MCF 10A (cell line): ENCODE measurements around the gene MBLAC1. TPM values are rescaled to one million over a fixed set of nuclear protein-coding genes. Genes with fewer than 3 reads are reported as not detected.

Experiments
- BruUV-seq: library from RNA; stranded (reverse); fragments of 400-500 nt; replicated peaks from 2 replicates; lab custom pipeline; 2021; lab: Mats Ljungman, UMichigan
- CTCF ChIA-PET: fragments of 300-600 bp; sonication (Branson Sonifier 250); formaldehyde crosslinking; extraction: SDS; loops from one replicate; lab custom pipeline; 2021; ENCODE audit warnings: antibody characterized with exemption, inconsistent platforms; lab: Yijun Ruan, JAX
- POLR2A ChIA-PET: fragments of 300-600, 350-650 bp; sonication (Branson Sonifier 250); formaldehyde crosslinking; extraction: SDS; loops from one replicate; lab custom pipeline; 2020; ENCODE audit warnings: antibody characterized with exemption, inconsistent platforms; lab: Yijun Ruan, JAX
- DNase-seq: peaks from one replicate; pipeline ENCODE4 v3.0.0-alpha.2; 2018; ENCODE audit not compliant: unreplicated experiment
- H3K27ac Mint-ChIP-seq: one replicate; pipeline ENCODE4 v1.8.0; 2022; ENCODE audit warnings: mild to moderate bottlenecking, low read depth, mixed read lengths; ENCODE audit not compliant: unreplicated experiment
- H3K27me3 Mint-ChIP-seq: one replicate; pipeline ENCODE4 v1.8.0; 2022; ENCODE audit warnings: mixed read lengths; ENCODE audit not compliant: insufficient read depth, unreplicated experiment
- H3K36me3 Mint-ChIP-seq: one replicate; pipeline ENCODE4 v1.8.0; 2022; ENCODE audit warnings: mild to moderate bottlenecking, moderate library complexity, mixed read lengths; ENCODE audit not compliant: insufficient read depth, unreplicated experiment
- H3K4me1 Mint-ChIP-seq: one replicate; pipeline ENCODE4 v1.8.0; 2022; ENCODE audit warnings: mixed read lengths; ENCODE audit not compliant: insufficient read depth, unreplicated experiment
- H3K4me3 Mint-ChIP-seq: one replicate; pipeline ENCODE4 v1.8.0; 2022; ENCODE audit warnings: mild to moderate bottlenecking, moderate library complexity, mixed read lengths; ENCODE audit not compliant: unreplicated experiment
- H3K9me3 Mint-ChIP-seq: one replicate; pipeline ENCODE4 v1.8.0; 2022; ENCODE audit warnings: mixed read lengths; ENCODE audit not compliant: unreplicated experiment
- intact Hi-C: fragments of 100-400 bp; cut with micrococcal nuclease; formaldehyde crosslinking; loops from 2 replicates; pipeline ENCODE4 v1.14.1; 2022
- total RNA-seq: library from RNA; stranded (reverse); gene quantifications from 2 replicates; pipeline ENCODE4 v1.2.3, GENCODE V29; 2022
- TF ChIP-seq, protein P1 (sequence below): fragments of 200-600 bp; IDR thresholded peaks from one replicate; pipeline ENCODE4 v1.8.0; 2022; ENCODE audit warnings: antibody characterized with exemption, mild to moderate bottlenecking; ENCODE audit not compliant: unreplicated experiment

MBLAC1 gene
- total RNA-seq, 1 experiment from 2014 or later = 3.2 TPM

DNA sequence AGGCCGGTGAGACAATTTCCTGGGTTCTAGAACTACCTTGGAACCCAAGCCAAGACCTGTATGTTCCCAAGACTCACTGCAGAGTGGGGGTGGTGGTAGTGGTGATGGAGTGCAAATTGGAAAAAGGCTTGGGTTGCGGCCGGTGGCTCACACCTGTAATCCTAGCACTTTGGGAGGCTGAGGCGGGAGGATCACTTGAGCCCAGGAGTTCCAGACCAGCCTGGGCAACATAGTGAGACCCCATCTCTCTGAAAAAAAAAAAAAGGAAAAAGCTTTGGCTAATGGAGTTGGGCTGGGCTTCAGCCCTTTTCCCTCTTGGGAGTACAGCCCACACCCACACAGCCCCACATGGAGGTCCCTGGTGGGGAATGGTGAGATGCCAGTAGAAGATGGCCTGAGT is 21.2 kb upstream of the MBLAC1 start:
- POLR2A ChIA-PET = interaction anchor here (0.8 to 5.8 kb wide), 3 partner anchors 9 to 21 kb away, joined by 3 to 45 read pairs (median 3); partner anchors contain the start of genes COPS6 and MBLAC1
- Mint-ChIP-seq H3K27ac (no peak overlapping the region), H3K27me3 (no peaks in the 10 kb centered on the region), H3K4me3 (no peak overlapping the region), H3K4me1 (peaks cover 4% of the 10 kb centered on the region), H3K9me3 (no peaks in the 10 kb centered on the region), H3K36me3 (peaks cover 51% of the 10 kb centered on the region)
- CTCF ChIA-PET = interaction anchor here (0.7 to 1.0 kb wide), 2 partner anchors 21 to 980 kb away, joined by 3 to 4 read pairs; partner anchors contain the start of genes MBLAC1 and TRIM56
- DNase-seq = no peak
- no TSS peak for BruUV-seq
- intact Hi-C loops = no loop called here
- TF ChIP-seq, protein P1, sequence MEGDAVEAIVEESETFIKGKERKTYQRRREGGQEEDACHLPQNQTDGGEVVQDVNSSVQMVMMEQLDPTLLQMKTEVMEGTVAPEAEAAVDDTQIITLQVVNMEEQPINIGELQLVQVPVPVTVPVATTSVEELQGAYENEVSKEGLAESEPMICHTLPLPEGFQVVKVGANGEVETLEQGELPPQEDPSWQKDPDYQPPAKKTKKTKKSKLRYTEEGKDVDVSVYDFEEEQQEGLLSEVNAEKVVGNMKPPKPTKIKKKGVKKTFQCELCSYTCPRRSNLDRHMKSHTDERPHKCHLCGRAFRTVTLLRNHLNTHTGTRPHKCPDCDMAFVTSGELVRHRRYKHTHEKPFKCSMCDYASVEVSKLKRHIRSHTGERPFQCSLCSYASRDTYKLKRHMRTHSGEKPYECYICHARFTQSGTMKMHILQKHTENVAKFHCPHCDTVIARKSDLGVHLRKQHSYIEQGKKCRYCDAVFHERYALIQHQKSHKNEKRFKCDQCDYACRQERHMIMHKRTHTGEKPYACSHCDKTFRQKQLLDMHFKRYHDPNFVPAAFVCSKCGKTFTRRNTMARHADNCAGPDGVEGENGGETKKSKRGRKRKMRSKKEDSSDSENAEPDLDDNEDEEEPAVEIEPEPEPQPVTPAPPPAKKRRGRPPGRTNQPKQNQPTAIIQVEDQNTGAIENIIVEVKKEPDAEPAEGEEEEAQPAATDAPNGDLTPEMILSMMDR = no peak

DNA sequence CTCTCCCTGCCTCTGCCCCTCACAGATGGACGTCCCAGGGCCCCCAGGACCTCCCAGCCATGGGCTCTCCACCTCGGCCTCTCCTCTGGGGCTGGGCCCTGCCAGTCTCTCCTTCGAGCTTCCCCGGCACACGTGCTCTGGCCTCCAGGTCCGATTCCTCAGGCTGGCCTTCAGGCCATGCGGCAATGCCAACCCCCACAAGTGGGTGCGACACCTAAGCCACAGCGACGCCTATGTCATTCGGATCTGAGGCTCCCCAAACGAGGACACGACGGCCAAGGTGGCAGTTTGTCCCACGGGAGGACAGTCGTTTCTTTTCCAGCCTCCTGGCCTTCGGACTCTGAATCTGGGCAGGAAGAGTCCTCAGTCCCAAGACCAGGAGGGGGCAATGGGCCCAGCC is 20.1 kb upstream of the MBLAC1 start:
- H3K27ac Mint-ChIP-seq = no peak overlapping the region
- CTCF ChIA-PET = interaction anchor here (0.6 kb wide), 1 partner anchor 13 kb away, joined by 3 read pairs; no protein-coding TSS in a partner anchor

DNA sequence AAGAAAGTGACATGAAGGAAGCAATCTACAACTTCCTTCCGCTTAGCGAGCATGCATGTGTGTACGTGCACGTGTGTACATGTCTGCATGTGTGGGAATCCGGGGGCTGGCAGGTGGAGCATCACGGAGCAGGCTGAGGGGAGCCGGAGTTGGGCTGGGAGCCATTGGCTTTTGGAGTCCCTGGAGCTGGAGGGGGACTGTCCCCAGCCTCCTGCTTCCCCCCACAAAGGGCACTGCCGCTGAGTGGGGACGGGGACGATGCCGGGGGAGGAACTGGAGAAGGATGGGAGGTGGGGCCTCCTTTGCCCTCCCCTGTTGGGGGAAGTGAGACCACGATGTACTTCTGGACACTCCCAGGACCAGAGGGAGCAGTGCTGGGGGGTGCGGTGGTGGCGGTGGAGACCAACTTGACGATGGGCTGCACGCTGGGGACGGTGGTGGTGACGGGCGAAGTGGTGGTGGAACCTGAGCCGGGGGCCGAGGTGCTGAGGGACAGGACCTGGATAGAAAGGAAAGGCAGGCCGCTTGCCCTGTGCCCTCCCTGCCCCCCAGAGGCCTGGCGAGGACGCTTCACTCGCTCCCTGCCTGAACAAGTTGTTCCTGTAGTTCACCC is 19.5 kb upstream of the MBLAC1 start:
- TF ChIP-seq, protein P1 = no peak
- H3K4me1 Mint-ChIP-seq = peaks cover 4% of the 10 kb centered on the region
- no peak for DNase-seq
- no peaks in the 10 kb centered on the region for H3K27me3 Mint-ChIP-seq
- TSS peak; percentile 83 for BruUV-seq
- H3K9me3 Mint-ChIP-seq = no peaks in the 10 kb centered on the region
- ChIA-PET POLR2A (interaction anchor here (0.6 kb wide), 1 partner anchor 1213 kb away, joined by 3 read pairs; no protein-coding TSS in a partner anchor), CTCF (interaction anchor here (0.6 kb wide), 2 partner anchors 13 to 35 kb away, joined by 3 to 4 read pairs; no protein-coding TSS in a partner anchor)
- no peak overlapping the region for H3K4me3 Mint-ChIP-seq
- H3K36me3 Mint-ChIP-seq = peaks cover 58% of the 10 kb centered on the region
- intact Hi-C loops = no loop called here
- H3K27ac Mint-ChIP-seq = no peak overlapping the region

More for the DNA sequence above, 20.1 kb upstream of the MBLAC1 start:
- POLR2A ChIA-PET = interaction anchor here (0.6 kb wide), 1 partner anchor 1213 kb away, joined by 3 read pairs; no protein-coding TSS in a partner anchor
- Mint-ChIP-seq H3K4me1 (peaks cover 4% of the 10 kb centered on the region), H3K9me3 (no peaks in the 10 kb centered on the region), H3K4me3 (no peak overlapping the region), H3K27me3 (no peaks in the 10 kb centered on the region), H3K36me3 (peaks cover 52% of the 10 kb centered on the region)
- DNase-seq = no peak
- intact Hi-C loops = no loop called here
- BruUV-seq = no TSS peak
- TF ChIP-seq, protein P1 = no peak

DNA sequence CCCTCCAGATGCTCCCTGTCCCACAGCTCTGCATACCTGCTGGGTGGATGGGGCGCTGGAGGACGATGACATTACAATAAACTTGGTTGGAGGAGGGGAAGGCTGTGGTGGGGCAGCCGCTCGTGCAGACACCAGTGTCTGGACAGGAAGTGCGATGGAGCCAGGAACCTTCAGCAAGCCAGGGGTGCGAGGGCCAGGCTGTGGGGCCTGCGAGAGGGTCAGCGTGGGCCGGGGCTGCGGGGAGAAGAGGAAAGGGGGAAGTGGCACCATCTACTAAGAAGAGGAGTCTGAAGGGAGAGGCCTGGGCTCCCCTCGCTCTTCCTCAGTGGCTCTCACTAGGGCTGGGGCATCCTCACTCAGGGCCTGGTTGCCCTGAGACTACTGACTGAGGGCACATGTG is 18.9 kb upstream of the MBLAC1 start:
- no TSS peak for BruUV-seq
- peaks cover 59% of the 10 kb centered on the region for H3K36me3 Mint-ChIP-seq
- no peak overlapping the region for H3K4me3 Mint-ChIP-seq

More for the DNA sequence above, 18.9 kb upstream of the MBLAC1 start:
- H3K4me1 Mint-ChIP-seq = peaks cover 4% of the 10 kb centered on the region
- POLR2A ChIA-PET = no interaction called here
- TF ChIP-seq, protein P1 = no peak
- intact Hi-C loops = no loop called here
- H3K27ac Mint-ChIP-seq = no peak overlapping the region
- CTCF ChIA-PET = interaction anchor here (0.6 kb wide), 1 partner anchor 34 kb away, joined by 4 read pairs; no protein-coding TSS in a partner anchor
- no peaks in the 10 kb centered on the region for H3K9me3 Mint-ChIP-seq
- no peaks in the 10 kb centered on the region for H3K27me3 Mint-ChIP-seq
- DNase-seq = no peak
